A673 (cell line): ENCODE measurements around the gene TAS1R3. TPM values are rescaled to one million over a fixed set of nuclear protein-coding genes. Genes with fewer than 3 reads are reported as not detected.

Experiments used
- BruUV-seq: library from RNA; stranded (reverse); fragments of 400-500 nt; replicated peaks from 2 replicates; lab custom pipeline; 2021; lab: Mats Ljungman, UMichigan
- CTCF ChIA-PET: fragments of 300-600 bp; sonication (Branson Sonifier 250); formaldehyde crosslinking; loops from one replicate; lab custom pipeline; 2022; ENCODE audit warnings: antibody characterized with exemption; lab: Charles Lee
- POLR2A ChIA-PET: fragments of 300-600 bp; sonication (Branson Sonifier 250); formaldehyde crosslinking; loops from one replicate; lab custom pipeline; 2022; ENCODE audit warnings: antibody characterized with exemption; ENCODE audit not compliant: low non-redundant PET; lab: Charles Lee
- DNase-seq: peaks from one replicate; pipeline ENCODE4 v3.0.0-alpha.2; 2015; ENCODE audit warnings: low spot score
- H3K27ac ChIP-seq: fragments of 200-600 bp; sonication (generic); 2 replicates; pipeline ENCODE4 v1.5.1; 2016; ENCODE audit warnings: mixed run types, low read depth, mild to moderate bottlenecking, mixed read lengths, antibody characterized with exemption, low read length; ENCODE audit not compliant: poor library complexity, severe bottlenecking
- H3K27me3 ChIP-seq: fragments of 200-600 bp; sonication (generic); replicated peaks from 2 replicates; pipeline ENCODE4 v1.6.1; 2017; ENCODE audit warnings: mixed run types, low read depth, mild to moderate bottlenecking, mixed read lengths, antibody characterized with exemption, low read length; ENCODE audit not compliant: insufficient read depth, poor library complexity
- H3K36me3 ChIP-seq: fragments of 200-600 bp; sonication (generic); 2 replicates; pipeline ENCODE4 v1.6.1; 2016; ENCODE audit warnings: mixed run types, mild to moderate bottlenecking, mixed read lengths, antibody characterized with exemption, low read length; ENCODE audit not compliant: insufficient read depth, poor library complexity, severe bottlenecking
- H3K4me1 ChIP-seq: fragments of 200-600 bp; sonication (generic); 2 replicates; pipeline ENCODE4 v1.6.1; 2017; ENCODE audit warnings: mixed run types, mild to moderate bottlenecking, mixed read lengths, antibody characterized with exemption, low read length; ENCODE audit not compliant: insufficient read depth, poor library complexity, severe bottlenecking
- H3K4me3 ChIP-seq: fragments of 200-600 bp; sonication (generic); 2 replicates; pipeline ENCODE4 v1.5.1; 2016; ENCODE audit warnings: low read depth, mixed run types, mild to moderate bottlenecking, mixed read lengths, low read length; ENCODE audit not compliant: poor library complexity, severe bottlenecking
- H3K9me3 ChIP-seq: fragments of 200-600 bp; sonication (generic); 2 replicates; pipeline ENCODE4 v1.6.1; 2016; ENCODE audit warnings: mixed run types, low read depth, mild to moderate bottlenecking, mixed read lengths, antibody characterized with exemption, low read length; ENCODE audit not compliant: poor library complexity, severe bottlenecking
- EZH2 ChIP-seq: fragments of 200-600 bp; sonication (generic); IDR thresholded peaks from 2 replicates; pipeline ENCODE4 v1.6.1; 2017; ENCODE audit warnings: borderline replicate concordance, low read depth, mild to moderate bottlenecking, mixed read lengths, antibody characterized with exemption, low read length; ENCODE audit not compliant: poor library complexity, severe bottlenecking
- intact Hi-C: fragments of 100-400 bp; cut with micrococcal nuclease; formaldehyde crosslinking; loops from one replicate; pipeline ENCODE4 v1.10.0; 2022; ENCODE audit not compliant: unreplicated experiment
- total RNA-seq: library from RNA; stranded (reverse); gene quantifications from 2 replicates; pipeline ENCODE4 v1.2.3, GENCODE V29; 2021
- TF ChIP-seq, protein P1 (sequence below): fragments of 300-800, 200-600 bp; sonication (generic); conservative IDR thresholded peaks from 2 replicates; pipeline ENCODE4 v1.5.1; 2017; ENCODE audit warnings: low read depth, mild to moderate bottlenecking, antibody characterized with exemption, low read length, moderate library complexity, mixed read lengths

The TAS1R3 gene
- total RNA-seq, 1 experiment from 2014 or later: 0.21 TPM

GRCh38 chr1:1353389-1354151 lies 22.5 kb downstream of the TAS1R3 start:
- H3K27ac ChIP-seq: no peak overlapping the region
- no peaks in the 10 kb centered on the region for H3K4me1 ChIP-seq
- BruUV-seq: no TSS peak
- peaks cover 5% of the 10 kb centered on the region for H3K27me3 ChIP-seq
- H3K36me3 ChIP-seq: no peaks in the 10 kb centered on the region
- TF ChIP-seq EZH2: no peak
- TF ChIP-seq, protein P1, sequence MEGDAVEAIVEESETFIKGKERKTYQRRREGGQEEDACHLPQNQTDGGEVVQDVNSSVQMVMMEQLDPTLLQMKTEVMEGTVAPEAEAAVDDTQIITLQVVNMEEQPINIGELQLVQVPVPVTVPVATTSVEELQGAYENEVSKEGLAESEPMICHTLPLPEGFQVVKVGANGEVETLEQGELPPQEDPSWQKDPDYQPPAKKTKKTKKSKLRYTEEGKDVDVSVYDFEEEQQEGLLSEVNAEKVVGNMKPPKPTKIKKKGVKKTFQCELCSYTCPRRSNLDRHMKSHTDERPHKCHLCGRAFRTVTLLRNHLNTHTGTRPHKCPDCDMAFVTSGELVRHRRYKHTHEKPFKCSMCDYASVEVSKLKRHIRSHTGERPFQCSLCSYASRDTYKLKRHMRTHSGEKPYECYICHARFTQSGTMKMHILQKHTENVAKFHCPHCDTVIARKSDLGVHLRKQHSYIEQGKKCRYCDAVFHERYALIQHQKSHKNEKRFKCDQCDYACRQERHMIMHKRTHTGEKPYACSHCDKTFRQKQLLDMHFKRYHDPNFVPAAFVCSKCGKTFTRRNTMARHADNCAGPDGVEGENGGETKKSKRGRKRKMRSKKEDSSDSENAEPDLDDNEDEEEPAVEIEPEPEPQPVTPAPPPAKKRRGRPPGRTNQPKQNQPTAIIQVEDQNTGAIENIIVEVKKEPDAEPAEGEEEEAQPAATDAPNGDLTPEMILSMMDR: no peak
- CTCF ChIA-PET: no interaction called here
- H3K4me3 ChIP-seq: no peak overlapping the region
- H3K9me3 ChIP-seq: no peaks in the 10 kb centered on the region
- no peak for DNase-seq
- intact Hi-C loops: no loop called here
- POLR2A ChIA-PET: no interaction called here

DNA sequence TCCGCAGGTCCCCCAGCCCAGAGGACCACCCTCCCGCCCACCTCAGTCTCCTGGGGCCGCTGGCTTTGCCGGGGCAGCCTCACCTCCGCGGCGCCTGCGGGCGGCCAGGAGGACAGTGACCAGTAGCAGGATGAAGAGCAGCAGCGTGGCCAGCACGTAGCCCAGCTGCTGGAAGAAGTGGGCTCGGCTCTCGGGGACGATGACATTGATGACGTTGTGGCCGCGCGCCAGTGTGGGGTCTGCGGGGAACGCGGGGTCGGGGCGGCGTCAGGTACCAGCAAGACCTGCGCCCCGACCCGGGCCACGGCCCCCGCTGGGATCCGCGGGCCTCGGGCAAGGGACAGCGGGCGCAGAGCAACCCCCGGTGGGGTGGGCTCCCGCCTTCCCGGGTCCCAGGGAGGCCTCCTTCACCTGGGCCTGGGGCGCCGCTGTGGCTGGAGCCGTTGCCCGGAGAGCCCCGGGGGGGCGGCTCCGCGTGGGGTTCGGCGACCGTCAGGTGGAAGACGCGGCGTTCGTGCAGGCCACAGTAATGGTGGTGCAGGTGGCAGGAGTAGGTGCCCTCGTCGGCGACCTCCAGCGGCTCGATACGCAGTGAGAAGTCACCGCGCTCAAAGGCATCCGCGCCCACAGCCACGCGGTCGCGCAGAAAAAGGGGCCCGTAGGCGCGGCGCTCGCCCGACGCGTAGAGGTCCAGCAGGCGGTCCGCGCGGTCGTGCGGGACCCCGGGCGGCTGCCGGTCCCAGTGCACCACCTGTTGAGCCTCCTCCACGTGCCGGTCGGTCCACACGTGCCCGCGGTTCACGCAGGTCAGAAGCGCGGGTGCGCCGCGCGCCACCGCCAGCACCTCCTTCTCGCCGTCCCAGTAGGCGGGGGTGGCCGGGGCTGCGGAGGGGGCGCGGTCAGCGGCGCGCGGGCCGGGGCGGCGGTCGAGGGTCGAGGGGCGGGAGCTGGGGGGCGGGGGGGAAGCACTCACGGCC lies 23.5 kb downstream of the TAS1R3 start:
- POLR2A ChIA-PET: no interaction called here
- intact Hi-C loops: no loop called here
- BruUV-seq: no TSS peak
- Histone ChIP-seq H3K9me3 (no peaks in the 10 kb centered on the region), H3K27me3 (peaks cover 5% of the 10 kb centered on the region), H3K4me1 (no peaks in the 10 kb centered on the region), H3K4me3 (no peak overlapping the region), H3K27ac (no peak overlapping the region), H3K36me3 (no peaks in the 10 kb centered on the region)
- TF ChIP-seq, protein P1: no peak
- no peak for TF ChIP-seq EZH2
- CTCF ChIA-PET: no interaction called here
- DNase-seq: no peak

DNA sequence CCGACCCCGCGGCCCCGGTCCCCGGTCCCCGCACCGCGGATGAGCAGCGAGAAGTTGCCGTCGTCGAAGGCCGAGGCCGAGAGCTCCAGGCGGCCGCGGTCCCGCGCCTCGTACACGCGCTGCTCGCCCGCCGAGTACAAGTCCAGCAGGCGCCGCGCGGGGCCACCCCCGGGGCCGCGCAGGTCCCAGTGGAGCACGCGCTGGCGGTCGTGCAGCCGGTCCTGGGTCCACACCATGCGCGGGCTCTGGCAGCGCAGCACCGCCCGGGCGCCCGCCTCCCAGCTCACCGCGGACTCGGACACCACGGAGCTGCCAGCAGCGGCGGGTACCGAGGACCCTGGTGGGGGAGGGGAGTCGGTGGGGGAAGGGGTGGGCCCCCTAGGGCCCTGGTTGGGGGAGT lies 24.3 kb downstream of the TAS1R3 start:
- H3K27me3 ChIP-seq: peaks cover 5% of the 10 kb centered on the region
- no TSS peak for BruUV-seq
- ChIA-PET CTCF (no interaction called here), POLR2A (interaction anchor here (0.6 kb wide), 1 partner anchor 12 kb away, joined by 5 read pairs; no protein-coding TSS in a partner anchor)
- no peaks in the 10 kb centered on the region for H3K4me1 ChIP-seq
- no peaks in the 10 kb centered on the region for H3K36me3 ChIP-seq
- H3K9me3 ChIP-seq: no peaks in the 10 kb centered on the region
- no peak for DNase-seq
- intact Hi-C loops: no loop called here
- H3K27ac ChIP-seq: no peak overlapping the region
- H3K4me3 ChIP-seq: no peak overlapping the region
- TF ChIP-seq EZH2: no peak
